AG09319 (cell line): Measurements from ENCODE around the gene XAF1.

Experiments used
- DNase-seq: peaks from one replicate; pipeline ENCODE4 v3.0.0-alpha.2; 2010; ENCODE audit warnings: low read depth; ENCODE audit errors: extremely low read depth
- TF ChIP-seq, protein P1 (sequence below): IDR thresholded peaks from 2 replicates; pipeline ENCODE4 v1.5.1; 2011; ENCODE audit warnings: low read depth, mild to moderate bottlenecking, inconsistent platforms, low read length, moderate library complexity

Gene XAF1

DNA sequence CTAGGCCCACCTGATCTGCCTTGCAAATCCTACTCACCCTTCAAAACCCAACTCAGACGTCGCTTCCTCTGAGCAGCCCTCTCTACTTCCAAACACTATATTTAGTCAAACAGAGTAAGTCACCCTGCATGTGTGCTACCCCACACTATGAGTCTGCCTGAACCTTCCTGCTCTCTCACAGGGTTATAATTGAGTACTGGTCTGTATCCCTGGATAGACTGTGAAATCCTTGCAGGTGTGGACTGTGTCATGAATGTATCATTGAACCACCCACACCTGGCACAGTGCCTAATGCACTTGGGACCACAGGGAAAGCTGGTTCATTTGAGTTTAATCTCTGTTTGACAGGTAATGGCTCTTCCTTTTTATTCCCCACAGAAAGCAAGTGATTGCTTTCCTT lies 23.6 kb downstream of the XAF1 start:
- TF ChIP-seq, protein P1, sequence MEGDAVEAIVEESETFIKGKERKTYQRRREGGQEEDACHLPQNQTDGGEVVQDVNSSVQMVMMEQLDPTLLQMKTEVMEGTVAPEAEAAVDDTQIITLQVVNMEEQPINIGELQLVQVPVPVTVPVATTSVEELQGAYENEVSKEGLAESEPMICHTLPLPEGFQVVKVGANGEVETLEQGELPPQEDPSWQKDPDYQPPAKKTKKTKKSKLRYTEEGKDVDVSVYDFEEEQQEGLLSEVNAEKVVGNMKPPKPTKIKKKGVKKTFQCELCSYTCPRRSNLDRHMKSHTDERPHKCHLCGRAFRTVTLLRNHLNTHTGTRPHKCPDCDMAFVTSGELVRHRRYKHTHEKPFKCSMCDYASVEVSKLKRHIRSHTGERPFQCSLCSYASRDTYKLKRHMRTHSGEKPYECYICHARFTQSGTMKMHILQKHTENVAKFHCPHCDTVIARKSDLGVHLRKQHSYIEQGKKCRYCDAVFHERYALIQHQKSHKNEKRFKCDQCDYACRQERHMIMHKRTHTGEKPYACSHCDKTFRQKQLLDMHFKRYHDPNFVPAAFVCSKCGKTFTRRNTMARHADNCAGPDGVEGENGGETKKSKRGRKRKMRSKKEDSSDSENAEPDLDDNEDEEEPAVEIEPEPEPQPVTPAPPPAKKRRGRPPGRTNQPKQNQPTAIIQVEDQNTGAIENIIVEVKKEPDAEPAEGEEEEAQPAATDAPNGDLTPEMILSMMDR: no peak
- no peak for DNase-seq

DNA sequence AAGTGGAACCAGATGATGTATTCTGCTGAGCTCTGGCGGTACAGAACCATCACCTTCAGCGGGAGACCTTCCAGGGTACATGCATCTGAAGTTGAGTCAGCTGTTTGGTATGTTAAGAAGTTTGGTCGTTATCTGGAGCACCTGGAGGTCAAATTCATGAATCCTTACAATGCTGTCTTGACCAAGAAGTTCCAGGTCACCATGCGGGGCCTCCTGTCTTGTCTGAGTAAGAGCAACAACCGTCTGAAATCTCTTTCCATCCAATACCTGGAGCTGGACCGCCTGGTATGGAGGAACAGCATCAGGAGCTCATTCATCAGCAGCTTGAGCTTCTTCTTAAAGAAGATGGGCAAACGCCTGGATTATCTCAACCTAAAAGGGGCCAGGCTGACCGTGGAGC lies 24.2 kb downstream of the XAF1 start:
- TF ChIP-seq, protein P1: no peak
- no peak for DNase-seq

DNA sequence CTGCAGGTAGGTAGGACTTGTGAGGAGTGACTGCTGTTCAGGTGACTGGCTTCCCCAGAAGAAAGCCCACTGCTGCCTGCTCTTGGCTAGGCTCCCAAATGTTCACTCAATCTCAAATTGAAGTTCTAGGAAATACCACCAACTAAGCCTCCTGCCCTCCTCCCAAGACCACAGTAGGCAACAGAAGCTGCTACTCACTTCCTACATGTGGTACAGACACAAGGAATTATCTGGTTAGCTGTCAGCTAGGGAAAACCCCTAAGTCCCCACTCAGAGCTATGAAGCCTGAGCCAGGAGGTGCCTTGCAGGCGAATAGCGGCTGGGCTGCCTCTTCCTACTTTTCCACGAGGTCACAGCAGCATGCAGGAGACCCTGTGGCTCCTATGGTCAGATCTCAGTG lies 25.0 kb downstream of the XAF1 start:
- TF ChIP-seq, protein P1: no peak
- no peak for DNase-seq

DNA sequence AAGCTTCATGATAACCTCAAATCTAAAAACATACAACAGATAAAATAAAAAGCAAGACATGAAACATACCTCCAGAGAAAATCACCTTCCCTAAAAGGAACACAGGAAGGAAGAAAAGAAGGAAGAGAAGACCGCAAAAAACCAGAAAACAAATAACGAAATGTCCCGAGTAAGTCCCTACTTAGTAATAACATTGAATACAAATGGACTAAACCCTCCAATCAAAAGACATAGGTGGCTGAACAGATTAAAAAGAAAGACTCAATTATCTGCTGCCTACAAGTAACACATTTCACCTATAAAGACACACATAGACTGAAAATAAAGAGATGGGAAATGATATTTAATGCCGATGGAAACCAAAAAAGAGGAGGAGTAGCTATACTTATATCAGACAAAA lies 26.4 kb downstream of the XAF1 start:
- DNase-seq: no peak
- TF ChIP-seq, protein P1: no peak

DNA sequence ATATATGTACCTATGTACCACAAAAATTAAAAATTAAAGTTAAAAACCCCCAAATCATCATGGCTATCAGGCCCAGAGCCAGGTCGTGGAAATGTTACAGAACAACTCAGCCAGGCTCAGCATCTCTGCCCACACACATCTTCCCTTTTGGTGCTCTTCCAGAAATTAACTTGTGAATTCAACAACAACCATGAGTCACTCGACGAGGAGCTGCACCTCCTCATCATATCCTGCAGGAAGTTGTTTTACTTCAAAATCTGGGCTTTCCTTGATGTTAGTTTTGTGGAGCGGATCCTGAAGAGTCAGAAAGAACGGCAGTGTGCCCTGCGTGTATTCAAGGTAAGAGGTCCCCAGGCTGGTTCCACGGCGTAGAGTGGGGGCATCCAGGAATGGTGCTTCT lies 30.8 kb downstream of the XAF1 start:
- DNase-seq: no peak
- TF ChIP-seq, protein P1: no peak

DNA sequence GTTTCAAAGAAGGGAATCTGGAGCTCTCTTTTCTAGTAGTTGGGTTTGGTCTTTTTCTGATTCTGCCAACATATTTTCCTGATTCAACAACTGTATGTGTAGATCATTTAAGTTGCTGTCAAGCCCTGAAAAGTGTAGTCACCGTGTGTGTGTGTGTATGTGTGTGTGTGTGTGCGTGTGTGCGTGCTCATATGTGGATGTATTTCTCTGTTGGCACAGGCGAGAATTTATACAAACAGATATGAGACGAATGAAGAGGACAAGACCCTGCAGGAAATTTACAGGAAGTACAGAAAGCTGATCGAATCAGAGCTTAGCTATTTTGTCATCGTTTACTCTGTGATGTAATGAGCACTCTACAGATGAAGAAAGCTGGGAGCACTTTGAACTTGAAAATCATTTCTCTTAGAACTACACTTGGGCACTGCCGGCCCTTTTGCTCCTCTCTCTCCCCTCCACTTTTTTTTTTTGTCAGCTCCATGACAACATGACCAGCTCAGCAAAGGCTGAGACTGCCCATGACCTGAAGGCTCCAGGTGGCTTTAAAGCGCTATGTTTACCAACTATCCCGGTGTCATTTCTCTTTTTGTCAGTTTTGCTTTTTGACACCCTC lies 31.3 kb downstream of the XAF1 start:
- DNase-seq: no peak
- TF ChIP-seq, protein P1: no peak

DNA sequence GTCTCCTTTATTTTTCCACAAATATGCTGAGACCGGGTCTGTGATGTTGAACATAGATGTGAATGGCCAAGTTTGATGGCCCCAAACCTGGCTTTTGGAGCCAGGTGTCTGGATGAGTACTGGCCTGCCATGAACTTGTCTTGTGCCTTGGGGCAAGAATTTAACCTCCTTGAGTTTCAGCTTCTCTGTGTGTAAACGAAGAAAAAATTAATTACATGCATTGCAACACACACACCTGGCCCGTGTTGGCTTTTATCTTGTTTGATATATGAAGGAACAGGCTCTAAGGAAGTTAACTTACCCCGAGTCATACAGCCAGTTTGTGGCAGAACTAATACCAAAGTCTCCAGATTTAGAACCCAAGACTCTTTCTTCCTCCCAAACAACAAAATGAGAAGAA lies 33.3 kb downstream of the XAF1 start:
- TF ChIP-seq, protein P1: no peak
- no peak for DNase-seq
